HG02970 (cell line): ENCODE results near the gene CMTM4.
"Not testable (repeated sequence)": the region's sequence is repeated elsewhere in the genome, so short reads cannot be mapped to it uniquely, and the experiment has no call there.

Experiments
- ATAC-seq: cut with Tn5 transposase; IDR thresholded peaks from one replicate; pipeline ENCODE4 v1.9.1; 2021; ENCODE audit warnings: mild to moderate bottlenecking, moderate library complexity, moderate number of reproducible peaks; ENCODE audit not compliant: unreplicated experiment, low FRiP score

Gene CMTM4

DNA sequence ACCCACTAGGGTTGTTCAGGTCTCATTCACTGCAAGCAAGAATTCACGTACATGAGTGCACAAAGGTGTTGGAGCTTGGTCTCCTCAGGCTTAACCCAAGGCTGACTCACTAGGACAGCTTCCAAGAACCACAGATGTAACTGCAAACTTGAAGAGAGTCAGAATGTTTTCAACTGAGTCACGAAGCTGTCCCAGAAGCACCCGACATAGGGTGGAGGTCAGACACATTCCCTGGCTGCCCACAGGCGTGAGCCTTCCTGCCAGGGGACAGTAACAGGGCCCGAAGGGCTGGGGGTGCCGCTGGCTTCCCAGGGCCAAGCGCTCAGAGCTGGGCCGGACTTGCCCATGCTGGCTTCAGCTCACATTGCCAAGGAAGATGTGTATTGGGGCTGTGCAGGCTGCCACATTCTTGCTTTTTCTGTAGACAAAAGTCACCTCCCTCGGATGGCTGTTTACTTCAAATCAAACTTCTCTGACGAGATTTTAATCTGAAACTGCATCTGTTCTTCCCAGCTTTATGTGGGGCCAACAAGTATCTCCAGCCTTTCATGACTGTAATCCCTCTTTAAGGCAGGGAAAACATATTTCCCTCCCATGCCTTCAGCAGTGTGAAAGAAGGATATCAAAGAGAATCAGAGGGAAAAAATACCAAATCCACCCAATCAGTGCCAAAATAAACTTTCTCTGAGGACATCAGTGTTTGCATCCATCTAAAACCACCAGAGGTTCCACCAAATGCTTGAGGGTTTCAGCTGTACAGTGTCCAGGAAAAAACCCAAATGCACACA is 77.8 kb downstream of the CMTM4 start:
- no peak for ATAC-seq

DNA sequence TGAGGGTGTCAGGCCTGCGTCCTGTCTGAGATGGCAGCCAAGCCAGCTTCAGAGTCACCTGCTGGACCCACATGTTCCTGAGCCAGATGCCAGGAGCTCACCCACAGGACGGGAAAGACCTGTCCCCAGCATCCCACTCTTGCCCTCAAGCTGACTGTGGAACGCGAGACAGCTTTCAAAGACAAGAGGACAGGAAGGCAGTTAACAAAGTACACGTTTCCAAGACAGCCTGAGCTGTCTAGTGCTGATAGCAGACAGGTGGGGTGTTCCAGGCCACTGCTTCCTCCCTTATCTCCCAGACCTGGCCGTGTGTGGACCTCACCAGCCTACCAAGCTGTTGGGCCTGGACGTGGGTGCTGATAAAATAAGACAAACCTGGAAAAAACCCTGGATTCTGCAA is 78.8 kb downstream of the CMTM4 start:
- ATAC-seq, result no peak

DNA sequence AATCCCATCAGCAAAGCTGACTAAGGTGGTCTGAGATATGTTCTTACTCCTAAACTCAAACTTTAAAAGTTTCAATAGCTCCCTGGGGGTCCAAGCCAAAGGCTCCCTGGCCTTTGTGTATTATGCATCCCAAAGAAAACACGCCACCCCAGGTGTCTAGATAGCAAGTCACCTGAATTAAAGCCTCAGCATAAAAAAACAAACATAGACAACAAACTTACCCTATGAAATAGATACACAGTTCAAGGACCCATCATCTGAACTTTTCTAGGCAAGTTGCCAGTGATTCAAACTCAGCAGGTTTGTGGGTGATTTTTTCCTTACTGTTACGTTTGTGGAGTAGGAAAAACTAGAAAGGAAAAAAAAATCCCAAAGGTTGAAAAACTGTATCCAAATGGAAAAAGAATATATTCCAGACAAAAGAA is 79.5 kb downstream of the CMTM4 start:
- no peak for ATAC-seq

DNA sequence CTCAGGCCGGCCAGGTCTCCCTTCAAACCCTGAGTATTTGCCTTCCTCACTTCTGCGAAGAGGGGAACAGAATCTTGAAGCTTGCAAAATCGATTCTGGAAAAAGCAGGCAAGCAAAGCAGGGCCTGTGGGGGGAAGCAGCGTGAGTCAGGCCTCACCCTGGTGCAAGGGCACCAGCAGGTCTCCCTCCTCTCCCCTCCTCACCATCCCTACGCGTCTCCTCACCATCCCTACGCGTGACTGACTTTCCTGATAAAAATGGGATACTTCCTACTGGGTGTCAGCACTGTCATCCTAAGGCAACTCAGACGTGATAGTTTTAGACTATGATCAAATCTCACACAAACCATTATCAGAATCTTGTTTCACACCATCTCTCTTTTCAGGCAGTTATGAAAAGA is 80.0 kb downstream of the CMTM4 start:
- no peak for ATAC-seq

DNA sequence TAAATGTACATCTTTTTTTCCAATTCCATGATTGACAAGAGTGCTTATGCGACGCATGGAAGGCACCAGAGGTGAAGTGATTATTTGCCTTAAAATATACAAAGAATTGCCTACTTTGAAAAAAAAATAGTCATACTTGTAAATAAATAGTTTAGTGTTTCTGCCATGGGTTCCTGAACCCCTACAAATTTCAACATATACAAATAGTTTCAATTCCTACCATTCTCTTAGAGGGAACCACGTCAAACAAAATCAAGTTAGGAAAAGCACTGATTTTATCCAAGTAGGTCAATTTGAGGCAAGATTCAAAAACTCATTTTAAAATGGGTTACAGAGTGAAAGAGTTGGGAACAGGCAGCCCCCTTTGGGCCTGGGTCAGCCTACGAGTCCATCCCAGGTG is 80.4 kb downstream of the CMTM4 start:
- no peak for ATAC-seq

DNA sequence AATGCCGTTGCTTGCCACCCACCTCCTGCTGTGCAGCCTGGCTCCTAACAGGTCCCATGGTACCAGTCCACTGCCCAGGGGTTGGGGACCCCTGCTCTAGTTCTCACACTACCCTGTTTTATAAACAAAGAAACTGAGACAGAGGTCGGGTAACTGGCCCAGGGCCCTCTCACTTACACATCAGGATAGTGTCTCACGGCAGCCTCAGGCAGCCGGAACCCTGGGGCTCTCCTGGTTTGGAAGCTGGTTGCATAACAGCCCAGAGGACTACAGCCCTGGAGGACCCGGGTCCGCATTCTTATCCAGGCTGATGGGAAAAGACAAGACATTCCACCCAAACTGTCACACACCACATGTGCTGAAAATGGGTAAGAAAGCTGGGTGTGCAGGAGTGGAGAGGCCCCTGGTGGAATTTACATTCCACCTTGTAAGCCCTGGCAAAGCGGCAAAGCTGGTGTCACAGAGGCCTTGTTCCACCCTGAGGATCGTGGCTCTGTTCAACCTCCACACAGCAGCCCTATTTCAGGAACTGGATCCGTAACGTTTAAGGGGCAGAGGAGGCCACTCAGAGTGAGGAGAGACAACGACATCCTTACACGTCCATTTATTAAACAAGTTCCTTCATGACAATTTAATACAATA is 82.3 kb downstream of the CMTM4 start:
- no peak for ATAC-seq

DNA sequence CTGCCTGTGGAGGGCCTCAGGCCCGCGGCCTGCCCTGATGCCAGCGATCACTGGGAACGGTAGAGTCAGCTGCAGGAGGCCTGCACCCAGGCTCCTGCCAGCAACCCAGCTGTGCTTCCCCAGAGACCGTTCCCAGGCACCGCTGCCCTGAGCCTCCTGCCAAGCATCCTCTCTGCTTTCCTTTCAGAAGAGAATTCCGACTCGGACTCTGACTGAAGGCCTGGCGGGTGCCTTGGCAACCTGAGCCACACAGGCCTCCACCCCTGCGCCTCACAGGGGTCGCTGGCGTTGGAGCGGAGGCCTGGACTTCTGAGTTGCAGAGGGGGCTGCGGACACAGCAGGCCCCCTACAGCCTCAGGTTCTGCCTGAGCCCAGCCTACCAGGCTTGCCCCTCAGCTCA is 84.1 kb downstream of the CMTM4 start:
- no peak for ATAC-seq

DNA sequence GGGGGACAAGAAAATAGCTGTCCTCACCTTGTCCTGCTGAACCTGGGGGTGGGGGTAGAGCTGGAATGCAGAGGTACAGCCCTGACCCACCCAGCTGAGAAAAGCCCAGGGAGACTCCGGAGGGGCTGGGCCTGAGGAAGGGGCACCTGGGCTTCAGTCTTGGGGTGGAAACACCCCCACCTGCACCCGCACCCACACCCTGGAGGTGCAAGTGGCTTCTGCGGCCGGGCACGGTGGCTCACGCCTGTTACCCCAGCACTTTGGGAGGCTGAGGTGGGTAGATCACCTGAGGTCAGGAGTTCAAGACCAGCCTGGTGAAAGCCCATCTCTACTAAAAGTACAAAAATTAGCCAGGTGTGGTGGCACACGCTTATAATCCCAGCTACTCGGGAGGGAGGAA is 84.6 kb downstream of the CMTM4 start:
- ATAC-seq, result not testable (repeated sequence)

DNA sequence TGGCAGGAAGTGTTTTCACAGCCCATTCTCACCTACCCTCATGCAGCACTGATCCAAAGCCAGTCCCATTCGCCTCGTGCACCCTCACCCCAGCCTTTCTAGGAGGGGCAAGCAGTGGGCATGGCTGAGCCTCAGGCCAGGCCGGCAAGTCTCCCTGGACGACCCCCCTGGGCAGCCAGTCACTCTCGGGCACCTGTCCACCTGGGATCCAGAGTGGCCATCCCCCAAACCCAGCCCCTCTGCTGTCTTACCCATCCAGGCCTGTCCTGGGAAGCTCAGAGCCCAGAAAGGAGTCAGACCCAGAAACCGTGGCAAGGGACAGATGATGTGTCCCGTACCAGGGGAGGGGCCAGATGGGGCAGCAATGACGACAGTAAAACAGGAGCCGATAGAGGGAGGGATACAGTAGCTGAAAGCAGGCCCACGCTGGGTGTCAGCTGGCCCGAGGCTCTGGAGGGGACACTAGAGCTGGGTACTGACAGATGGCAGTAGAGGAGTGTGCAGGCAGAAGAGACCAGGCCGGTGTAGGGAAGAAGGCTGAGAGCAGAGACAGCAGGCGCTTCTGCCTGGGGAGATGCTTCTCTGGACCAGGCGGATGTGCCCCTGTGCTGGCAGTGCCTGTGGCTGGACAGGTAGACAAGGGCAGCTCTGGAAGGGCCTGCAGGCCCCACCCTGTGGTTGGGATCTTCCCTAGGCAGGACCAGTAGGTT is 86.3 kb downstream of the CMTM4 start:
- no peak for ATAC-seq

DNA sequence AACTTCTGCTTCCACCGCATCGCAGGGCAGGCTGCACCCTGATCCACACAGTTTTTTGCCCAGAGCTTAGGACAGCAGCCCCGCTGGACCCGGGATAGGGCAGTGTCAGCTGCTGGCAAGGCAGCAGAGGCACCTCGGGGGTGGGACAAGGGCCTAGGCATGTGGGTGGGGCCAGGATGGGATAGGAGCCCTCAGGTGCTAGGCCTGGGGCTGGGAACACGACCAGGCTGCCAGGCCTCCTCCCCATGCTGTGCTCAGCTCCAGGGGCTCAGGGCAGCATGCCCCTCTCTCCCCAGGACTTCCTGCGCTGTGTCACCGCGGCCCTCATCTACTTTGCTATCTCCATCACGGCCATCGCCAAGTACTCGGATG is 87.4 kb downstream of the CMTM4 start:
- no peak for ATAC-seq

DNA sequence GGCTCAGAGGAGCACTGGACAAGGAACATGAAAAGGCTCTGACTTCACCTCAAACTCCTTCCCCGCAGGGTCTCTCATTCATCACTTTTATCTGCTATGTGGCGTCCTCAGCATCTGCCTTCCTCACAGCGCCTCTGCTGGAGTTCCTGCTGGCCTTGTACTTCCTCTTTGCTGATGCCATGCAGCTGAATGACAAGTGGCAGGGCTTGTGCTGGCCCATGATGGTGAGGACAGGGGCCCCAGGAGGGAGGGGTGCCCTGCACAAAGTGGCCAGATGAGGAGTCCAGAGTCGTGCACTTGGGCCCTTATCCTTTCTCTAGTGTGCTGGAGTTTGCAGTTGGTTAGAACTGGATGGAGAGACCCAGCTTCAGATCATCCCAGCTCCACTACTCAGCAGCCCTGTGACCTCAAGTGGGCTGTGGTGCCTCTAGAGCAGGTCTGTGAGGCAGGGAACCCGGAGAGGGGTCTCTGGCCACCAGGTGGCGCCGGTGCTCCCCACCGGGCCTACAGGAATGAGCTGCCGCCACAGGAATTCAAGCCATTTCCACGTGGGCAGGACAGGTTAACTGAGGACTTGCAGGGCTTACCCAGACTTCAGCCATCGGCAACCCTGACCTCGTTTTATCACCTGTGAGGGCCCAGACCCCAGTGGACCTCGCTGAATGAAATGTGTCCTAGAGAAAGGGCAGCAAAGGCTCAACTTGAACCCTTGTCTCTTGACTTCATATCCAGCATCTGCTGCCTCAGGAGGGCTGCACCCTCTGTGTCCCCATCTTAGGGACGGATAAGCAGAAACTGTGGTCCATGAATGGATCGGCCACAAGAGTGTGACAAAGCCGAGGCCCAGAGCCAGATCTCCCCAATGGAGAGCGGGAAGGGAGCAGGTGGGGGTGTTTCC is 88.1 kb downstream of the CMTM4 start:
- ATAC-seq, result no peak

DNA sequence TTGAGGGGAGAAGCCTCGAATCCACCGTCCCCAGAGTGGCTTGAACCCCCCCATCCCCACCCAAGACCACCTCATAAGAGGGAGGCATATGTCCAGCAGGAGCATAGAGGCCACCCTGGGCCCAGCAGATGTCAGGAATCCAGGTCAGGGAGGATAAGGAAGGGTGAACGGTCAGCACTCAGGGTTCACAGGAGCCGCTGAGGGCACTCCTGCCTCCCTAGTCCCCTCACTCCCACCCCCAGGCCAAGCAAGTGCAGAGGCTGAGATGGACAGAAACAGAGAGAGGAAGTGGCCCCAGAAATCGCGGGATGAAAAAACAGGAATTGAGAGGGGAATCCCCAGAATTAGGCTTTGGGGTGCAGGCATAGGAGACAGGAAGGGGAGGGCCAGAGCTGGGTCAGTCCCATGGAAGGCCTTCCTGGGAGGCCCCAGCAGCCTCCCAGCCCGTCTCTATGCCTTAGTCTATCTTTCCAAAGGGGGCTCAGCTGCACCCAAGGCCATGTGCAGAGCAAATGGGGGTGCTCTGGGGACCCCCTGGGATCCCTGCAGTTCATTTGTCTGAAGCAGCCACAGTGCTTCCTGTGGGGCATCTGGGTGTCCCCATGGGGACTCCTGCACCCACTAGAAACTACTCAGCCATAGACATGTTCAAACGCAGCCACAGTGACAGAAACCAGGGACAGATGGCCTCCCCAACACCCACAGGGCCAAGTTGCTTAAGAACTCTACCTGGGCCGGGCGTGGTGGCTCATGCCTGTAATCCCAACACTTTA is 90.4 kb downstream of the CMTM4 start:
- no peak for ATAC-seq

DNA sequence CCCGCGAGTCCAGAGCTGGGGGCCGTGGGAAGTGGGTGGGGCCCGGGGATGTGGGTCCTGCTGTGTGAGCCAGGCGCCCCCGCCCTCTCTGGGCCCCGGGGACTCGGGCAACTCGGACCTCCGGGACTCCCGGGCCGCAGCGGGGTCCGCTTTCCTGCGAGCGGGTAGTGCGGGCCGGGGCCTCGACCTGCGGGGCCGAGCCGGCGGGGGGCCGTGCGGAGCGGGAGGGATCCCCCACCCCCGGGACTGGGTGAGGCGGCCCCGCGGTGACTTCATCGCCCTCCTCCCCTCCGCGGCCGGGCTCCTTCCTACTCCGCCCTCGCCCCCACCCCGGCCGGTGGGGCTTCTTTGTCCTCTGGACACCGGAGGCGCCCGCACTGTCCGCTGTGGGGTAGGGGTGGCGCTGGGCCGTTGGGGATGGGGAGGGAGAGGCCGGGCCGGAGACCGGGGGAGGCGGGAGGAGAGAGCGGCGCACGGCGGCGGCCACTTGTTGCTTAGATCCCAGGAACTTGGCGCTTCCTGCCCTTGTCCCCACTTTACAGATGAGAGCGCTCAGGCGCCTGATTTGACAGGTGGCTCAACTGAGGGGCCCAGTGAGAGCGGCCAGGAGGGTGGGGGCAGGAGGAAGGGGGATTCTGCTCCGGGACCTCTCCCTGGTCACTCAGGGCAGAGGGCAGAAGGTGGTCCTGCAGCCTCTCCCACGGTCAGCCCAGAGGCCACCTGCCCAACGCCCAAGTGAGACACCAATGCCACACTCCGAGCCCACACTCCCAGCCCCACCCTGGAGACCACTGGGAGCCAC is 91.2 kb downstream of the CMTM4 start:
- peak; percentile 6 for ATAC-seq

DNA sequence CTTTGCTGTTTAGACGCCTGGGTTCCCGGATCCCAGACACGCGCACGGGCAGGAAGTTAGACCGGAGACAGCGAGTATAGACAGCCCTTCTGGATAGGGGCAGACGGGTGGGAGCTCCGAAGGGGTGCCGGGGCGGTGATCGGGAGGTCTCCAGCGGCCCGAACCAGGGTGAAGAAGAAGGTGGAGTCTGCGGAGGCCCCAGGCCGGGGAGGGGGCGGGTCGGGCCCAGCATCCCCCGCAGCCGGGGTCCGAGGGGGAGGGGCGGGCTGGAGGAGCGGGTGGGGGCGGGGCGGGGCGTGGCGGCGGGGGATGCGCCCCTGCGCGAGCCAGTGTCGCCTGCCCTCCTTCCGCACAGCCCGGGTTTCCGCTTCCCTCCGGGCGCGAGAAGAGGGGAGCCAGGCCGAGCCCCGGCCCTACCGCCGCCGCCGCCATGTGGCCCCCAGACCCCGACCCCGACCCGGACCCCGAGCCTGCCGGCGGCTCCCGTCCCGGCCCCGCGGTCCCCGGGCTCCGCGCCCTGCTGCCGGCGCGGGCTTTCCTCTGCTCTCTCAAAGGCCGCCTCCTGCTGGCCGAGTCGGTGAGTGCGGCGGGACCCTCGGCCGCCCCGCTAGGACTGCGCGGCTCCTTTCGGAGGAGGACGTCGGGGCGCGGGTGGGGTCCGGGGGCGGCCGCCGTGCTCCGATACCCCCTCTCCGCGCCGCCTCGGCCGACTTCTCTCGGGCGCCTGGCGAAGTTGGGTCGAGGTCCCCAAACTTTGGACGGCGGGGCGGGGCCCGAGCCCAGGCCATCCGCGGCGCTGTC is 92.0 kb downstream of the CMTM4 start, which contains the start of gene CMTM3:
CMTM3 (plus strand) TSS at position 329 of the 801 bp plus-strand sequence; CDS start at position 431, 102 bp downstream.
- ATAC-seq, result peak; percentile 46

DNA sequence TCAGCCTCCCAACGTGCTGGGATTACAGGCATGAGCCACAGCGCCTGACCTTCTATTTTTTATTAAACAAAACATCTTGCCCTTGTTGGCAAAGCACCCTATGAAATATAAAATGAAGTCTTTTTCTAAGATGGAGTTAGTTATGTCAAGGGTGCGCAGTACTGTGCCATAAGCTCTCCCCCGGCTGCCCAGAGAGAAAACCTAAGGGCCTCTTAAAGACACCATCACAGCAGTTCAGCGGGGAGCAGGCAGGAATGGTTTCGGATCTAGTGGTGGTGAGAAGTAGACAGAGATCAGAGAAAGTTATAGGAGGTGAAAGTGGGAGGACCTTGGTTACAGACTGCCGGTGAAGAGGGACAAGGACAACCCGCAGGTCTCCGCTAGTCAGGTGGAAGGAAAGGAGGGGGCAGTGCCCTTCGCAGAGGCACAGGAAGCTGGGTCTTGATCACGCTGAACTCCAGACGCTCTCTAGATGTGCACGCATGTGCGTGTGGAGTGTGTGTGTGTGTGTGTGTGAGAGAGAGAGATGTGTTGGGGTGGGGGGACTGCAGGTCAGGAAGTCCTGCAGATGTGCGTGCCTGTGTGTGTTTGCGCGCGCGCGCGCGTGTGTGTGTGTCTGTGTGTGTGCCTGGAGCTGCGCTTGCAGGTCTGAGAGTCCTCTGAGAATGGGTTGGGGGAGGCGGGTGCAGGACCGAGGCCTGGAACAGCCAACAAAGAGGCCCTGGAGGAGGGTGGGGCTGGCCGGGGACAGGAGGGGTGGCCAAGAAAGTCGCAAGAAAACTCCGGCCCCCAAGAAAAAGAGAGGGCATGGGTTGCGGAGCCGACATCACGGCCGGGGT is 92.8 kb downstream of the CMTM4 start:
- no peak for ATAC-seq

DNA sequence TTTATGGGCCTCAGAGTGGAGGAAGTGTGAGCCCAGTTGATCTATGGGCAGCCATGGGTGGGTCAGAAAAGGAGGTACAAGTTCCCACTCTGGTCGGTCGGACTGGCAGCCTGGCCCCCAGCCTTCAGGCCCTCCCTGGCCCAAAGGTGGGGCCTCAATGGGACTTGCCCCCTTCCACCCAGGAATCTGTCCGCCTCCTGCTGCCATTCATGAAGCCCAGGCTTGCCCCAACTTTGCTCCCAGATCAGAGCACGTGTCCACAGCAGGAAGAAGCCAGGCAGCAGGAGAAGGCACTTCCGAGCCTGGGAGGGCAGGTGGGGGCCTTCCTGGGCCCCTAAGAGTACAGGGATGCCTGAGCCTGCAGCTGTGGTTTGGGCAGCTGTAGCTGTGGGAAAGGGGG is 95.1 kb downstream of the CMTM4 start:
- no peak for ATAC-seq

DNA sequence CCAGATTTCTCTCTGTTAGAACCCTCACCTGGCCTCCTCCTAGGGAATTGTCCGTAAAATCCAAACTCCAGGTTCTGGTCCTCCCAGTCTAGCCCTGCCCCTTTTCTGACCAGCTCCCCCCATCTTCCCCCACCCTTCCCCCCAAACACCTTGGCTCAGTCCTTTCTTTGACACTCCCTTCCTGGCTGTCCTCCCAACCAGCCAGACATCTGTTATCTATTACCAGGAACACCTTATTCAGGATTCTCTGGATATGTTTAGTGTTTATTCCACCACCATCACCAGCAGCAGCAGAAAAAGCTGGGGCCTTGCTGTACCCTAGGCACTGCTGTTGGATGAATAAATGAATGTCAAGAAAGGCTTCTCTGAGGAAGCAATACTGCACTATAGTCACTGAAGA is 96.1 kb downstream of the CMTM4 start:
- no peak for ATAC-seq
